Raji (cell line): ENCODE results near the gene SMG5.

ENCODE experiments used
- POLR2A ChIP-seq: IDR thresholded peaks from 2 replicates; pipeline ENCODE4 v1.6.1; 2011; ENCODE audit warnings: low read depth, low read length, control low read depth; ENCODE audit not compliant: insufficient read depth

Gene SMG5

DNA sequence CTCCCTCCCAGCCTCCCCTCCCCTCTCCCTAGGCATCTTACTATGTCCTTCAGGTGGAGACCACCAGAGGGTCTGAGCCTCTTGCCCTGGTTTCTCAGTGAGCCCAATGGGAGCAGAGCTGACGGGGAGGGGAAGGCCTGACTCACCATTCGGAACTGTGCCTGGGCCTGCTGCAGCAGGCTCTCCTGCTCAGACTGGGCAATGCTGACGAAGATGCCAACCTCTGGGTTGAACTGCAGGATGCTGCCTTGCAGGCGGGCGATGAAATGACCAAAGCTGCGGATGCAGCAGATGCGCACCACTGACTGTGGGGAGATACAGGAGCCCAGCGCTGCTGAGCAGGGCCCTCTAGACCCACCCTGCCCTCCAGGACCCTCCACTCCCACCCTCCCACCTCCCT, 23.8 kb downstream of the SMG5 start:
- no peak for TF ChIP-seq POLR2A

- TF ChIP-seq POLR2A: no peak
Observed at GRCh38 chr1:156257711-156258110, 24.9 kb downstream of the SMG5 start.

GRCh38 chr1:156253634-156254033, 29.0 kb downstream of the SMG5 start:
- TF ChIP-seq POLR2A: no peak

- TF ChIP-seq POLR2A: no peak
Observed at GRCh38 chr1:156251527-156251926, 31.1 kb downstream of the SMG5 start.

GRCh38 chr1:156249593-156249992, 33.0 kb downstream of the SMG5 start:
- TF ChIP-seq POLR2A: no peak

- no peak for TF ChIP-seq POLR2A
Observed at GRCh38 chr1:156248323-156248683, 34.3 kb downstream of the SMG5 start.

DNA sequence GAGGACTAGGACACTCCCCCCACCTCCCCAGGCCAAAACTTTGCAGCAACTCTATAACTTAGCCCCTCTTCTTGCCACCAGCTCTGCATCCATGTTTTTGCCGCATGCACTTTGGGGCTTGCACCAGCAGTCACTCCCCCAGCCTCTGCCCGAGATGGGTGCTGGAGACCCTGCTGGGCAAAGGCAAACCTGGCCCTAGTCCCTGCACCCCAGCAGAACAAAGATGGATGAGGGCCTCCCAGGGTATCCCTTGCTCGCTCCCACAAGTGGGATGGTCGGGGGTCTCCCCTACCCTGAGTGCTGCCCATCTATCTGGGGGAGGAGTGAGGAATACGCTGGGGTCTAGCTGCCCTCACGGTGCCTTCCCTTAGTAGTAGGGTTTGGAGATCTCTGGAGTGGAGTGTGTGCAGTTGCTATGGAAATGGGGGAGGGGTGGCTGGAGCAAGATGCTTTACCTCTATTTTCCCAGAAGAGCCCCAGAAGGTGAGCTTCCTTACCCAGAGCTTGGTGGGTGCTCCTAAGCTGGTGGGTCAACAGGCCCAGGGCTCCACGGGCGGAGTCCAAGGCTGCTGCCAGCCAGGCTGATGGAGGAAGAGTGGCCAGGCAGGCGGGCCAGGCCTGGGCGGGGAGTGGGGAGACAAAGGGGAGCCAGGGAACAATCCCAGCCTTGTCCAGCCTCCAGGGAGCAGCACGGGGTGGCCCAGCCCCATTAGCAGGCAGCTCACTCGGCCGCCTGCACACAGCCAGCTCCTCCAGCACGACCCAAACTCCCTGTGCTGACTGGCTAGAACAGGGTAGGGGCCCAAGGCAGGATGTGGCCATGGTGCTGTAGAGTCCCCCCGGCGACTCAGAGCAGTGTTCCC, 34.9 kb downstream of the SMG5 start, which contains the start of gene PAQR6:
PAQR6 (minus strand) TSS at position 597 of the 863 bp plus-strand sequence. CDS start 1,325 bp downstream, outside the sequence.
- no peak for TF ChIP-seq POLR2A

GRCh38 chr1:156246781-156247459, 35.7 kb downstream of the SMG5 start:
- TF ChIP-seq POLR2A: no peak

DNA sequence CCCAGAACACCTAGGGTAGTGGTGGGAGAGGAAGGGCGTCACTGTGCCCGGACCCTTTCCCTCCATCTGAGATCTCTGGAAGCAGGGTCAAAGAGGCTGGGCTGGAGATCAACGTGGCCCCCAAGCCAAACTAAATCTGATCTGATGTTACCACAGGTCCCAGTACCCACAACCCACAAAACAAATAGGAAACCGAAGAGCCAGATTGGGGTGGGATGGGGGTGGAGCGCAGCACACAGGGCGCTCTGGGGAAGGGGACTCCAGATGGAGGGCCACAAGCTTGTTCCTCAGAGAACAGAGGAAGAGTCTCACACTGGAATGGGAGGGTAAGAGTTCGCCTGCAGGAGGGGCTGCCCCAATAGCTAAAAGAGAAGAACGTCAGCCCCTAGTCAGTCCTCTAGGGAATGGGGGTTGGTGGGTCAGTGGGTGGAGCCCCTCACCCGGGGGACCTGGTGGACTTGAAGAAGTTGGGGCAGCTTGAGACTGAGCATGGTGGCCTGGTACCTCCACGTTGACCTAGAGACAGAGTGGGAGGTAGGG, 36.3 kb downstream of the SMG5 start:
- TF ChIP-seq POLR2A: no peak

DNA sequence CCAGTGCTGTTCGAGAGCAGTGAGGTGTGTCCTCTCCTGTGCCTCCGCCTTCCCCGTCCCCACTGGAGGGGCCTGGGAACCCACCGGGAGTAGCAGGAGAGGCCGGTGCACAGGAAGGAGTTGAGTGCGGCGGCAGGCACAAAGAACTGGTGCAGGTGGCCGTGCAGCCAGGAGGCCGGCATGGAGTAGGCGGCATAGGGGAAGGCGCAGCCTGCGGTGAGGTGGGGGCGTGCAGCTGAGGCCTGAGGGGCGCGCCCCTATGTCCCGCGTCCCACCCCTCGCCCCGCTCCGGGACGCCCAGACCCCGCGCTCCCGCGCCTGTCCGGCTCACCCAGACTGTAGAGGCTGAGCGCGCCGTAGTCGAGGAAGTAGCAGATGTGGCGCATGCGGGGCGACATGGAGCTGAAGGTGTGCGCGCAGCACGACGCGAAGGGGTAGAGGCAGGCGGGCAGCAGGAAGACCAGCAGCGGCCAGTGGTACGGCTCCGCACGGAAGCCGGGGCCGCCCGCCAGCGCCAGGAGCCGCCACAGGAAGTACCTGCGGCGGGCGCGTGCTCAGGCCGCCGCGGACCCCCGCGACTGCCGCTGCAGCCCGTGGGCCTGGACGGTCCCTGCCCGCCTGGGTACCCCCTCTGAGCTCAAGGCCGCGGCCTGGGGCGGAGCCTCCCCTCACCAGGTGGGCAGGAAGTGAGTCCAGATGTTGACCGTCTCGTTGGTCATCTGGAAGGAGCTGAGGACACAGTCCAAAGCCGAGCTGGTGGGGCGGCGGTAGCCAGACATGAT, 37.0 kb downstream of the SMG5 start:
- TF ChIP-seq POLR2A: no peak

DNA sequence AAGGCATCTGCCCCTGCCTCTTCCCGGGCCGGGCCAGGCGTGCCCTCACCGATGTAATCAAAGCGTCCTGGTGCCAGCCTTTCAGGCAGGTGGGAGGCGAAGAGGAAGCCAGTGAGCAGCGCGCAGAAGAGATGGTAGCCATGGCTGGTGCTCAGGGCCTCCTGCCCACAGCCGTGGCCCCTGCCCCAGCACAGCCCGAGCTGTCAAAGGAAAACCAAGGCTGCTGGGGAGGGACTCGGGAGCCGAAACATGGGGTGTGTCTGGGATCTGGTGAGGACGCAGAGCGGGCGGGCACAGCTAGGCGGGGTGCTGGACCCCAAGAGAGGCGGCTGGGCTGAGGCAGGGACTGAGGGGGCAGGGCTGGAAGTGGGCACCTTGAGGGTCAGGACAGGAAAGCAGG, 37.9 kb downstream of the SMG5 start:
- no peak for TF ChIP-seq POLR2A

DNA sequence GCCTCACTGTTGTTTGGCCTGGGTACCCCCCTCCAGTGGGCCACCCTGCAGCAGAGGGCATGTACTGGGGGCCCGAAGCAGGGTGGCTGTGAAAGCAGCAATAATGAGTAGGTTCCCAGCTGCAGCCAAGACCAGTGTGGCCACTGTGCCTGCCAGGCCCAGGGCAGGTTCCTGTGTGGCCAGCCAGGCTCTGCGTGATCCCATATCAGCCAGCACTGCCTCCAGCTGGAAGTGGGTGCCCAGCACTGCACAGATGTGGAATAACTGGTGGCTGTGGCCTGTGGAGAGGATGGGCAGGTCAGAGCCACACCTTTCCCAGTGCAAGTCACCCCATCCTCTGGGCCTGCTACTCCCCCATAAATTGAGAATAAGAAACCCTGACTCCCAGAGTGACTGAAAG, 38.5 kb downstream of the SMG5 start:
- TF ChIP-seq POLR2A: no peak

GRCh38 chr1:156242738-156243137, 39.9 kb downstream of the SMG5 start:
- TF ChIP-seq POLR2A: no peak

GRCh38 chr1:156241926-156242325, 40.7 kb downstream of the SMG5 start, which contains the start of gene BGLAP:
Gene BGLAP (plus strand): TSS chr1:156242184. CDS start chr1:156242232, 48 bp downstream.
- no peak for TF ChIP-seq POLR2A

DNA sequence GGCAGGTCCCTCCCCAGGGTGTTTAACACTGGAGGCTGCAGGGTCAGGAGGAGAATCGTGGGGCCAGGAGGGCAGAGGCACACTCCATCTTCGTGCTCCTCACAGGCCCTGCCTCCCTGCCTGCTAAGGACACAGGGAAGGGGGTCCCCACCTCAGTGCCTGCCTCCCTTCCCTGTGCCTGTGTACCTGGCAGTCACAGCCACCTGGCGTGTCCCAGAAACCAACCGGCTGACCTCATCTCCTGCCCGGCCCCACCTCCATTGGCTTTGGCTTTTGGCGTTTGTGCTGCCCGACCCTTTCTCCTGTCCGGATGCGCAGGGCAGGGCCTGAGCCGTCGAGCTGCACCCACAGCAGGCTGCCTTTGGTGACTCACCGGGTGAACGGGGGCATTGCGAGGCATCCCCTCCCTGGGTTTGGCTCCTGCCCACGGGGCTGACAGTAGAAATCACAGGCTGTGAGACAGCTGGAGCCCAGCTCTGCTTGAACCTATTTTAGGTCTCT, 41.3 kb downstream of the SMG5 start:
- no peak for TF ChIP-seq POLR2A
